Urothelium cell line (cell line): ENCODE data around the gene GREB1.
A peak's percentile ranks its signal among the peaks of the same experiment; 100 is the strongest.

Experiments
- DNase-seq: peaks from one replicate; pipeline ENCODE4 v3.0.0; 2011; ENCODE audit warnings: low spot score, mixed read lengths
- FAIRE-seq: peaks from 2 replicates; lab custom pipeline; 2011; peaks lifted over from hg19 to GRCh38; lab: Jason Lieb, UNC

Gene GREB1

GRCh38 chr2:11534746-11535484 lies 1.1 kb downstream of the GREB1 start:
- FAIRE-seq (no peak), DNase-seq (no peak)

DNA sequence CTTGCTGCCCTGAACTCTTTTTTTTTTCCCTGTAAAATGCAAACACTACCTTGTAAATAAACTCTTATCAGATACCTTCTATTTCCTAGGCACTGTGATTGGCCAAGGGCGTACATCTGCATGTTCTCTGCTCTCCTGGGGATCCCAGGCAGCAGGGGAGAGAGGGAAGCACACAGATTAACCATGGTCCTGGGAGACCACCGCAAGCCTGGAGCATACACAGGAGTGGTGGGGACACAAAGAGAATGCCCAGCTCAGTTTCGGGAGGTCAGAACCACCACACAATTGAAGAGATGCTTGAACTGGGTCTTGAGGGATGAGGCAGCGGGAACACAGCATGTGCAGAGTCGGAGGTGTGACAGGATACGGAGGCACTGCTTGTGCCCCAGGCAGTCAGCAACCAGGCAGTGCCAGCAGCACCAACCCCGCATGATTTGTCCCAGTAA lies 2.1 kb downstream of the GREB1 start:
- DNase-seq = no peak
- no peak for FAIRE-seq

DNA sequence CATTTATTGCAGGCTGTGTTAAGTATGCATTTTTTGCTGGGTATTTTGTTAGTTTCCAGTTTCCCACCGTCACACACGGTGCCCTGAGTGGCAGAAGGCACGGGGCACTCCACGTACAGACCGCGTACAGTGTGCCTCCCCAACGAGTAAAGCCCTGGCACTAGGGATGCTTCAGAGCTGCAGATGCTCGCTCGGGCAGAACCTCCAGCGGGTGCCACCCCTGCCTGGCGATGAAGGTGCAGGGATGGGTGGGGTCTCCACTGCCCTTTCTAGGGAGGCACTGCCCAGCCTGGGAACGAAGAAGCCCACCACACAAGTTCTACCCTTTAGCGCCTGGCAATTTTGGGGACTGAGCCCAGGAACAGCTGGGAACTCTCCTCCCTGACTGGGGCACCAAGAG lies 4.1 kb downstream of the GREB1 start:
- DNase-seq (no peak), FAIRE-seq (no peak)

GRCh38 chr2:11539317-11540147 lies 5.7 kb downstream of the GREB1 start:
- no peak for DNase-seq
- FAIRE-seq = no peak

DNA sequence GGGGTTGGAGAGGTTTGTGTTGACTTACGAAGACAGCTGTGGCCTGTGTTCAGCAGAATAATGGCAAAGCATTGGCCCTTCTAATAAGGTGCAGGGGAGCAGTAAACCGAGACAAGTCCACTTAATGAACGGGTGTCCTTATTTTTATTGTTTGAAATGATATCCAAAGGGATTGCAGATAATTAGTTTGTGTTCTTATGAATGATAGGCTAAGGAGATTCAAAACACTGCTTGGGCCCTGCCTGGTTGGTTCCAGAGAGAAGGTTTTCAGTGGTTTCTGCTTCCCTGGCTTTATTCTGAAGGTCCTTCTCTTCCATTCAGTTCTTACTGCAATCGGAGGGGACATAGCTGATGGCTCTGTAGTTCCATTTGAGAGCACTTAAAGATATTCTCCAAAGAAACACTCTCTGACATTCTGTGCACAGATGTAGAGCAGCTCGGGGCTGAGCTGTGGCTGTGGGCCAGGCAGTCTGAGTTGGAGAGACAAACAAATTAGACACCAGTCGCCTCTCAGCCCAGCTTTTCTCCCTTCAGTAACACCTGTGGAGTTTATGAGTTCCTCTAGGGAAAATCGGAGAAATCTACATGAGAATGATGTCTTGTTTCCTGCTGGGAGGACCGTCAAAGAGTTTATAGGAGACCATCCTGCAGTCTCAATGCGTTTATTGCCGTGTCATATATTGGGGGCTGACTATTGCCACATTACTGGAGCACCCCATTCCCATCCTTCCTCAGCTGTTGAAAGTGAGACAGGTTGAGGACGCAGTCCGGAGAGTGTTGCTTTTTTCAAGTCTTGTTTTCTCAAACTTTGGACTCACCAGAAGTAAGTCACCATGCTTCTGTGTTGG lies 6.5 kb downstream of the GREB1 start:
- FAIRE-seq (no peak), DNase-seq (no peak)

DNA sequence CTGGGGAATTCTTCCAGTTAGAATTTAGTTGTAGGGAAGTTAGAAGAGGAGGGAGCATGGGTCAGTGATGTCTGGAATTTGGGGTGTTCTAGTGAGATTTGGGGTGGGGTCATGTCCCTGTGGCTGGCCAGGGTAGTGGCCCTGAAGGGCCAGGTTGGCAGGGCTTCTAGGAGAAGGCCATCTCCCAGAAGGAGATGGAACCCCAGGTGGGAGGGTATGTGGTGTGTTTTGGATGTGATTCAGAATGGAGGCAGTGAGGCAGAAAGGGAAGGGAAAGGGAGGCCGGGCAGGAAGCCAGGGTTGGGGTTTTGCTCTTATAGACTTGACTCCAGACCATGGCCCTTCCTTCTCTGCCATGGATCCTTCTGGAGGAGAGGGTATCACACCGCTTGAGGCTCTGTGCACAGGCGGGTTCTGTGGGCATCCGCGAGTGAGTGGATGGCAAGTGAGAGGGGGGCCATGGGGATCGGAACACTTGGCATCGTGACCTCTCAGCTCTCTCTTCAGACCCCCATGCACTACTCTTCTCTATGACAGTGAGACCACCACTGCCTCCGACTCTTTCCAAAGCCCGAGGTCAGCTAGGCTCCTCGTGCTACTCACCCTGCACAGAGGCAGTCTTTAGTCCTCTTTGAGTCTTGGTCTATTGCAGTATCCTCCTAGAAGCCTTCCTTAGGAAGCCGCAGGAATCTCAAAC lies 7.3 kb downstream of the GREB1 start:
- DNase-seq (no peak), FAIRE-seq (no peak)

DNA sequence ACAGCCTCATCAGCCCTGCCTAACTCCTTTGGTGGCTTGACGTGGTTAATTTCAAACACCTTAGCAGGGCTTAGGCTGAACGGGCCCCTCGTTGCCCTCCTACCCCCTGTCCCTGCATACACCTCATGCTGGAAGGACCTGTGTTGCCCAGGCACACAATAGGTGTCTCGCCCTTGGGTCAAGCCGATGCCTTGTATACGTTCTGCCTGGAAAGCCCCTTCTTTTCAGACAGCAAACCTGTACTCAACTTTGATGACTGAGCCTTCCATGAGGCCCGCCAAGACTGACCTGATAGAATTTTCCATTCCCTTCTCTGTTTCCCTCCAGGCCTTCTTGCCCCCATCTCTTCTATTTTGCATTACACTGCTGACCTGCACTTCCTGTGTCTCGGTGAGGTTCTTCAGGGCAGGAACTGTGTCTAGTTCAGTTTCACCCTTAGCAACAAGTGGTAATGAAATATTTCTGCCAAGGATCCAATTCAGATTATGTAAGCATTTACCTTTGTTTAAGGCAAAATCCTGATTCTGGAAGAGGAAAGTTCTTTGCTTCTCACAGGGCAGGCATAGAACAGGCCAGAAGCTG lies 7.9 kb downstream of the GREB1 start:
- no peak for DNase-seq
- peak; percentile 67 for FAIRE-seq

DNA sequence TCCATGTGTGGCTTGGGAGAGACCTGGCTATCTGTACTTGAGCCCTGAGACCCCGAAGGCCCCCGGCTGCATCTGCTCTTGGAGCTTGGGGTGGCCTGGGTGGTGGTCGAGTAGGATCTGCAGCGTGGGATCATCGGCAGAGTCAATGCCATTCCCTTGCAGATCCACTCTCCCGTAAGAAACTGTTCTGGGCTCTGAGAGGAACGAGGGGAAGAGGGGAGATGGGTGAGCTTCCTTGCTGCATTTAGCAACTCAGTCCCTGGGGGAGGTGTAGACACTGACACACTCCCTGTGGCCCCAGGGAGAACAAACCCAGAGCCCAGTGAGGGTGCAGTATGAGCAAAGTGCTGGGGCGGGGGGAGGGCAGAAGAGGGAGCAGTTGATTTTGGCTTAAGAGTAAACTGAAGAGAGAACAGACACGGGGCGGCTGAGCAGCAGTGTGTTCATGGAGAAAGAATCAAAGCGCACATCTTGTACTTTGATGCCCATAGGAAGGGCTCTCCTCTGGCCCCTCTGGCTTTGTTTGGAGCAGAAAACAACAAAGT lies 8.5 kb downstream of the GREB1 start:
- peak; percentile 35 for FAIRE-seq
- no peak for DNase-seq

DNA sequence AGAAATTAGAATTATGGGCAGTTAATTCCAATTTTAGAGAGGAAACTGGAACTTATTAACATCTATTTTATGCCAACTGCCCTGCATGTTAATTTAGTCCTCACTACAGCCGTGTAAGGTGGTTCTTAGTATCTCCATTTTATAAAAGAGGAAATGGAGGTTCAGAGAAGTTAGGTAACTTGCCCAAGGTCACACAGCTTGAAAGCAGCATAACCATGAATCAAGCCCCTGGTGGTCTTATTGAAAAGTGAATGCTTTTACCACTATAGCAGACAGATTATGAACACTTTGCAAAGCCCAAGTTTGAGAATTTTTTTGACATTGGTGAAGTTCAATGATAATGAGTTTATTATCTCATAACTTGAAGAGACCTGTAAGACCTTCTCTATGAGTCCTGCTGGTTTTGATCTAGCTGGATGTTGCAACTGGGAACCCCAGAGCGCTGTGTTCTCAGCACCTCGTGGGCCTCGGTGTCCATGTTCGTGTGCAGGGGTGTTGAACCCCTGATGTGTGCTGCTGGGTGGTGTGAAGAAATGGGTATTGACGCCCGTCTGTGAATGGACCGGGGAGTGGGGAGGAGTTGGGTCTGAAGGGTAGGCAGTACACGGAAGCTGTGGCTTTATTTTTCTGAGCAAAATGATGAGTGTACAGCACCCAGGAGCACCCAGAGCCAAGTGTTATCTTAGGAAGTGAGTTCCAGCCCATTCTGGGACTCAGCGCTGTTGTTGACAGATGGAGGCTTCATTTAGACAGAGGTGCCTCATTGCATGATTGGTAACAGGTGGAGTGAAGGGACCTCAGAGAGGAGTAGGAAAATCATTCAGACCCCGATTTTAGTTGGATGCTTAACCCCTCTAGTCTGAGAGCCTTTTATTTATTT lies 9.7 kb downstream of the GREB1 start:
- no peak for FAIRE-seq
- DNase-seq = no peak

DNA sequence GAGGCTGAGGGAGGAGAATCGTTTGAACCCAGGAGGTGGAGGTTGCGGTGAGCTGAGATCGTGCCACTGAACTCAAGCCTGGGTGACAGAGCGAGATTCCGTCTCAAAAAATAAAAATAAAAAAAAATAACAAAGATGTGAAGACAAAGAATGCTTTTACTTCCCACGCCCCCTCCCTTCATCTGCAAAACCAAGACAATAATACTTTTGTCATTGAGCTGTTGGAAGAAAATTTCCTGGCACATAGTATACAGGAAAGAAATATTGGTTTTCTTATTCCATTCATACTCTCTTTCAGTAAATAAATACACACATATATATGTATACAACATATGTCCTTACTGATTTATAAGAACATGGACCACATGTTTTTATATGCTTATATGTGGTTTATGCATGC lies 12.2 kb downstream of the GREB1 start:
- FAIRE-seq = no peak
- DNase-seq = no peak

DNA sequence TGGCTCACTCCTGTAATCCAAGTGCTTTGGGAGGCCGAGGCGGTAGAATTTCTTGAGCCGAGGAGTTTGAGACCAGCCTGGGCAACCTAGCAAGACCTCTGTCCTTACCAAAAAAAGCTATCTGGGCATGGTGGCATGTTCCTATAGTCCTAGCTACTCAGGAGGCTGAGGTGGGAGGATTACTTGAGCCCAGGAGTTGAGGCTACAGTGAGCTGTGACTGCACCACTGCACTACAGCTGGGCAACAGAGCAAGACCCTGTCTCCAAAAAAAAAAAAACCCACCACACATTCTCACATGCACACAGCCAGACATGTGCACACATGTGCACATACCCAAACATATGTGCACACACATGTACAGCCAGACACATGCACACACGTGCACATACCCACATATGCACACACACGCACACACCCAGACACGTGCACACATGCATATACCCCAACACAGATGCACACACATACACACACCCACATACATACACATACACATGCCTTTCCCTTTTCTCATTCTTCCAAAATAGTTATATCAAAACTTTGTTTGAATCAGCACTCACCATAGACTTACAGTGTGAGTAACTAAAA lies 14.2 kb downstream of the GREB1 start:
- peak; percentile 97 for FAIRE-seq

GRCh38 chr2:11550302-11550701 lies 16.5 kb downstream of the GREB1 start:
- DNase-seq (no peak), FAIRE-seq (no peak)

More for the DNA sequence above, 14.2 kb downstream of the GREB1 start:
- DNase-seq = no peak

- no peak for FAIRE-seq
Measured at GRCh38 chr2:11550901-11551568, 17.2 kb downstream of the GREB1 start.

DNA sequence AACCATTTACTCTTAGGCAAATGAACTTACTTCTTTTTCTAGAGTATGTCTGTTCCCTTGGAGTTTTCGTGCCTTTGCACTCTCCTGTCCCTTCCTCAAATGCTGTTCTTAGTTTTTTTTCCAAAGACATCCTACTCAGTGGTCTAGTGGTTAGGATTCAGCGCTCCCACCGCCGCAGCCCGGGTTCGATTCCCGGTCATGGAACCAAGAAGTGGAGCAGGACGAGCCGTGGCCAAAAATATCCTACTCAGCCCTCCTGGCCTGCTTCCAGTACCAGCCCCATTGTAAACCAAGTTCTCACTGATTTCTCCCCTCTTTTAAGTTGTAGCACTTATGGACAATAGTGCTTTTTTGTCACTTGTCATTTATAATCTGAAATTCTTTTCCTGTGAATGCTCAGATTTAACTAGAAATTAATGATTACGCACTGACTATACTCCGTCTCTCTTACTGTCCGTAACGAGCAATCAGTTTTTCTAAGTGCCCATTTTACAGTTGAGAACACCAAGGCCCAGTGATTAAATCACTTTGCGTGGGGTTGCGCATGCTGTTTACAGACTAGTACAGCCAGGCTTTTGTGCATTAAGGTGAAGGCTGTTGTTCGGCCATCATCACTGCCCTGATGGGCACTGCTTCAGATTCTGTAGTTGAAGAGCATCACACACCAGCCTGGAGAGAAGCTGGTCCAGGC lies 17.9 kb downstream of the GREB1 start:
- DNase-seq (no peak), FAIRE-seq (no peak)

More at GRCh38 chr2:11550901-11551568, 17.2 kb downstream of the GREB1 start:
- DNase-seq = no peak

- DNase-seq = no peak
- no peak for FAIRE-seq
Measured at GRCh38 chr2:11552260-11552638, 18.4 kb downstream of the GREB1 start.

- DNase-seq (peak; percentile 40), FAIRE-seq (peak; percentile 35)
Measured at GRCh38 chr2:11553661-11554398, 20.0 kb downstream of the GREB1 start.

DNA sequence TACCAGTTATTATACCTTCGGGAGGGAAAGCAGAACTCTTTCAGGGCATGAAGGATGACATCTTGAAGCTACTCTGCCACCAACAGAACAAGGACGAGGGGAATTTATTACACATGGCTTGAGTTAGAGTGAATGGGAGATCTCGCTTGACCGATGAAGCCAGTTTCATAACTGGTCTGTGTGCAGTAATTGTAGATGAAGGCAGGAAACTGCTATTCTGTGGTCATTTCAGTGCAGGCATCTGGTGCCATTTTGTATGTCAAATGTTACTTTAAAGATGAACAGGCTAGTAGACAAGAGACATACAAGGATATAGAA lies 20.5 kb downstream of the GREB1 start:
- FAIRE-seq (no peak), DNase-seq (no peak)
